SJCRH30 (cell line): ENCODE measurements around the gene TADA2A. TPM values are rescaled to one million over a fixed set of nuclear protein-coding genes. Genes with fewer than 3 reads are reported as not detected.

Source experiments
- total RNA-seq: library from RNA; depleted of rRNA; stranded (reverse); fragments of >200 nt; shearing (Covaris generic); gene quantifications from 2 replicates; pipeline ENCODE4 v1.2.3, GENCODE V29; 2014; rRNA removed

TADA2A gene
- total RNA-seq, 1 experiment from 2014 or later: 32.1 TPM

Other genes with a start within 250 kb of the TADA2A start
- gene C17orf78, start 30.9 kb upstream of the TADA2A start, total RNA-seq: not detected in 2 replicates
- 73.2 and 74.0 TPM in 2 replicates for gene ACACA, start 50 bp upstream of the TADA2A start, total RNA-seq
- gene DUSP14, start 83.0 kb downstream of the TADA2A start, total RNA-seq: 24.4 and 24.6 TPM in 2 replicates
- gene SYNRG, start 202.5 kb downstream of the TADA2A start, total RNA-seq: 14.8 and 16.5 TPM in 2 replicates
- gene DDX52, start 236.6 kb downstream of the TADA2A start, total RNA-seq: 29.6 and 32.1 TPM in 2 replicates